Vagina (tissue), 2 donors: ENCODE data around the gene BCL7B. TPM values are rescaled to one million over a fixed set of nuclear protein-coding genes. Genes with fewer than 3 reads are reported as not detected.
A peak's percentile ranks its signal among the peaks of the same experiment; 100 is the strongest.

Source experiments
- DNase-seq, 2 donors: peaks; one replicate each; pipeline ENCODE4 v3.0.0-alpha.2; 2017; ENCODE audit errors: extremely low spot score in 2 of 2
- H3K27ac ChIP-seq: fragments of 200-600 bp; sonication (generic); one replicate; pipeline ENCODE4 v1.5.1; 2019
- H3K27me3 ChIP-seq: fragments of 200-600 bp; sonication (generic); one replicate; pipeline ENCODE4 v1.5.1; 2019
- H3K36me3 ChIP-seq, 2 donors: fragments of 200-600 bp; sonication (generic); one replicate each; pipeline ENCODE4 v1.5.1; 2017 to 2019
- H3K4me1 ChIP-seq: fragments of 200-600 bp; sonication (generic); one replicate; pipeline ENCODE4 v1.5.1; 2019
- H3K4me3 ChIP-seq, 2 donors: fragments of 200-600 bp; sonication (generic); 1 replicate in 1 of 2; 2 replicates in 1 of 2; pipeline ENCODE4 v1.5.1; 2016 to 2019
- H3K9me3 ChIP-seq: fragments of 200-600 bp; sonication (generic); one replicate; pipeline ENCODE4 v1.5.1; 2019
- POLR2A ChIP-seq, 2 donors: fragments of 450-650 bp; IDR thresholded peaks; one replicate each; pipeline ENCODE4 v1.6.1; 2017; ENCODE audit warnings: antibody characterized with exemption in 2 of 2, mild to moderate bottlenecking in 2 of 2, moderate library complexity in 2 of 2
- POLR2AphosphoS5 ChIP-seq, 2 donors: sonication (generic); formaldehyde crosslinking; IDR thresholded peaks; one replicate each; pipeline ENCODE4 v1.9.0; 2017; ENCODE audit warnings: antibody characterized with exemption in 2 of 2, mild to moderate bottlenecking in 2 of 2, low read depth in 1 of 2; ENCODE audit not compliant: insufficient read depth in 1 of 2
- intact Hi-C: fragments of 100-400 bp; cut with DNase I; formaldehyde crosslinking; loops from one replicate; pipeline ENCODE4 v1.15.1; 2023
- total RNA-seq: library from RNA; depleted of rRNA; stranded (reverse); fragments of >200 nt; gene quantifications from one replicate; pipeline ENCODE4 v1.2.3, GENCODE V29; 2016
- TF ChIP-seq, protein P1 (sequence below), 3 experiments: fragments of 450-650 bp in 2 of 3; fragments of 200-600 bp in 1 of 3; sonication (generic) in 1 of 3; IDR thresholded peaks; one replicate each; pipeline ENCODE4 v1.5.1; 2017 to 2019; ENCODE audit warnings: antibody characterized with exemption in 3 of 3, mild to moderate bottlenecking in 2 of 3, moderate library complexity in 2 of 3

Gene BCL7B
- total RNA-seq, 1 donor from 2014 or later, result 57.0 TPM

DNA sequence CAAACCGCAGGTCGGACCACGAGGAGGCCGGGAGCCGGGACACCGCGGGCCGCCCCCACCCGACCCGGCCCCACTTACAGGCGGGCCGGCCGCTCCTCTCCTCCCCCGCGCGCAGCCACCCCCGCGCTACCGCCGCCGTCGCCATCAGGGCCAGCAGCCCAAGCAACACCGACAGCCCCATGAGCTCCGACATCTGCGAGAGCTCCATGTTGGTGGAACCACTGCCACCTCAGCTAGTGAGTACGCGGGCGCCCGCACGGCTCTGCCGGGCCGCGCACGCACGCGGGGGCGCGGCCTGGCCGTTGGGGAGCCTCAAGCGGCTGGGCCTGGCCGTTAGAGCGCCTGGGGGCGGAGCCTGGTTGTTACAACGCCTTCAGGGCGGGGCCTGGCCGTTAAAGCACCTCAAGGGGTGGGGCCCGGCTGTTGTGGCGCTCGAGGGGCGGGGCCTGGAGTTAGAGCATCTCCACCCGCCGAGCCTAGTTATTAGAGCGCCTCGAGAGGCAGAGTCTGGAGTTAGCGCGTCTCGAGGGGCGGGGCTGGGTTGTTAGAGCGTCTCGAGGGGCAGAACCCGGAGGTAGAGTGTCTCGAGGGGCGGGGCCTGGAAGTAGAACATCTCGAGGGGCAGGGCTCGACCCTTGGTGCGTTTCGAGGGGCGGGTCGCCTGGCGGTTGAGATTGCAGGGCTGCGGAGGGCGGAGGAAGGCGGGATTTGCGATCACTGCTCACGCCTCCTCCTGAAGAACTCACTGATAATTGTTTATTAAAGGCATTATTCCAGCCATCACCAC is 21.0 kb upstream of the BCL7B start, which contains the start of gene TBL2:
TBL2 (minus strand) TSS at position 238 of the 787 bp plus-strand sequence; CDS start at position 208, 30 bp downstream.
- H3K36me3 ChIP-seq, result peaks cover 4 to 16% of the 10 kb centered on the region in 2 donors
- TF ChIP-seq, protein P1, sequence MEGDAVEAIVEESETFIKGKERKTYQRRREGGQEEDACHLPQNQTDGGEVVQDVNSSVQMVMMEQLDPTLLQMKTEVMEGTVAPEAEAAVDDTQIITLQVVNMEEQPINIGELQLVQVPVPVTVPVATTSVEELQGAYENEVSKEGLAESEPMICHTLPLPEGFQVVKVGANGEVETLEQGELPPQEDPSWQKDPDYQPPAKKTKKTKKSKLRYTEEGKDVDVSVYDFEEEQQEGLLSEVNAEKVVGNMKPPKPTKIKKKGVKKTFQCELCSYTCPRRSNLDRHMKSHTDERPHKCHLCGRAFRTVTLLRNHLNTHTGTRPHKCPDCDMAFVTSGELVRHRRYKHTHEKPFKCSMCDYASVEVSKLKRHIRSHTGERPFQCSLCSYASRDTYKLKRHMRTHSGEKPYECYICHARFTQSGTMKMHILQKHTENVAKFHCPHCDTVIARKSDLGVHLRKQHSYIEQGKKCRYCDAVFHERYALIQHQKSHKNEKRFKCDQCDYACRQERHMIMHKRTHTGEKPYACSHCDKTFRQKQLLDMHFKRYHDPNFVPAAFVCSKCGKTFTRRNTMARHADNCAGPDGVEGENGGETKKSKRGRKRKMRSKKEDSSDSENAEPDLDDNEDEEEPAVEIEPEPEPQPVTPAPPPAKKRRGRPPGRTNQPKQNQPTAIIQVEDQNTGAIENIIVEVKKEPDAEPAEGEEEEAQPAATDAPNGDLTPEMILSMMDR (IDR thresholded peaks at IDR 0.05), result no peak
- TF ChIP-seq POLR2A (IDR thresholded peaks at IDR 0.05), result peak; percentile 62 to 89
- TF ChIP-seq POLR2AphosphoS5 (IDR thresholded peaks at IDR 0.05; ENCODE audit: insufficient read depth in 1 of 2, low read depth in 1 of 2), result peak; percentile 32 to 81
- no peaks in the 10 kb centered on the region for H3K9me3 ChIP-seq
- peak within 1 kb of the TSS; percentile 54 to 93 for H3K4me3 ChIP-seq
- peak in 1 of 2 donors; percentile 98 for DNase-seq
- intact Hi-C loops, result loop anchor here (5.0 kb wide), 1 partner anchor 56 kb away; the partner anchor contains the start of gene BAZ1B
- peak within 1 kb of the TSS; percentile 94 for H3K27ac ChIP-seq
- no peaks in the 10 kb centered on the region for H3K27me3 ChIP-seq
- H3K4me1 ChIP-seq, result peaks cover 32% of the 10 kb centered on the region

- H3K27ac ChIP-seq, result peak overlapping the region; percentile 94
- TF ChIP-seq POLR2A (IDR thresholded peaks at IDR 0.05) (no peak), POLR2AphosphoS5 (IDR thresholded peaks at IDR 0.05; ENCODE audit: insufficient read depth in 1 of 2, low read depth in 1 of 2) (no peak)
- TF ChIP-seq, protein P1 (IDR thresholded peaks at IDR 0.05), result no peak
- intact Hi-C loops, result loop anchor here (5.0 kb wide), 1 partner anchor 55 kb away; the partner anchor contains the start of gene BAZ1B
- no peaks in the 10 kb centered on the region for H3K27me3 ChIP-seq
- H3K4me3 ChIP-seq, result peak overlapping the region; percentile 54 to 93
- H3K4me1 ChIP-seq, result peaks cover 32% of the 10 kb centered on the region
- no peaks in the 10 kb centered on the region for H3K9me3 ChIP-seq
- H3K36me3 ChIP-seq, result peaks cover 4 to 23% of the 10 kb centered on the region in 2 donors
- no peak for DNase-seq
These were observed 20.3 kb upstream of the BCL7B start for GRCh38 chr7:73577627-73578341.

DNA sequence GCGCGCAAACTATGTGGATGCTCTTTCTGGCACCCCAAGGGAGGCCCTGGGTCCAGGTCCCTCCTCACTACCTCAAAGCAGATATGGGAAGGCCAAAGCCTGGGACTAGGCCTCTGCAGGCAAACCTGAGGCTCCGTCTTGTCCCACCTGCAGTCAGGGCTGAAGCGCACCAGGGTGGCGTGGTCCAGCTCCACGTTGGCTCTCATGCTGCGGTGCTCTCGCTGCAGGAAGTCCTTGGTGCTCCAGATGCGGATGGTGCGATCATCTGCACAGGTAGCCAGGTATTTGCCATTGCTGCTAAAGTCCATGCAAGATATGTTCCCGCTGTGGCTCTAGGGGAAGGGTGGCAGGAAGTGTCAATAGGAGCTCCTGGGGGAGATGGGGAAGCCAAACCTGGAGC is 16.3 kb upstream of the BCL7B start:
- TF ChIP-seq POLR2A (IDR thresholded peaks at IDR 0.05) (no peak), POLR2AphosphoS5 (IDR thresholded peaks at IDR 0.05; ENCODE audit: insufficient read depth in 1 of 2, low read depth in 1 of 2) (no peak)
- H3K4me3 ChIP-seq, result no peak overlapping the region
- intact Hi-C loops, result no loop called here
- H3K4me1 ChIP-seq, result peaks cover 26% of the 10 kb centered on the region
- no peak overlapping the region for H3K27ac ChIP-seq
- H3K27me3 ChIP-seq, result no peaks in the 10 kb centered on the region
- peaks cover 4 to 54% of the 10 kb centered on the region in 2 donors for H3K36me3 ChIP-seq
- no peaks in the 10 kb centered on the region for H3K9me3 ChIP-seq
- DNase-seq, result no peak

DNA sequence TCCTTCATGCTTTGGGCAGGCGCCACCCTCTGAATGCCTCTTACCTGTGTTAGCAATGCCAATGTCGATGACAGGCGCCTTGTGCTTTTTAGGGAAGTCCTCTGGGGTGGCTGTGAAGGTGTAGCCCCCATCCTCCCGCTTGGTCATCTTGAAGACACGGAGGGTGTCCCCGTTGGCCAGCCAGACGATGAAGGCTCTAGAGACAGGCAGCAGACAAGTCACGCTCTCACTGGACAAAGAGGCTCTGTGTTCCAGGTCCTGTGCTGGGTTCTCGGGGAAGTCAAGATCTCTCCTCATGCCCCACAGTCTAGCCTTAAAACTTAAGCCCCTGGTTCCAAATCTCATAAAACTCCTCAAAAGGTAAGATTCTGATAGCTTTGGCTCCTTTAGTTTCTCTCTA is 15.8 kb upstream of the BCL7B start:
- Histone ChIP-seq H3K27me3 (no peaks in the 10 kb centered on the region), H3K27ac (no peak overlapping the region), H3K9me3 (no peaks in the 10 kb centered on the region), H3K36me3 (peaks cover 4 to 54% of the 10 kb centered on the region in 2 donors), H3K4me3 (no peak overlapping the region), H3K4me1 (peaks cover 26% of the 10 kb centered on the region)
- intact Hi-C loops, result no loop called here
- DNase-seq, result no peak
- TF ChIP-seq, protein P1 (IDR thresholded peaks at IDR 0.05), result no peak
- TF ChIP-seq POLR2AphosphoS5 (IDR thresholded peaks at IDR 0.05; ENCODE audit: insufficient read depth in 1 of 2, low read depth in 1 of 2) (no peak), POLR2A (IDR thresholded peaks at IDR 0.05) (no peak)

GRCh38 chr7:73572767-73573186 is 15.3 kb upstream of the BCL7B start:
- Histone ChIP-seq H3K27ac (no peak overlapping the region), H3K4me3 (no peak overlapping the region), H3K27me3 (no peaks in the 10 kb centered on the region), H3K36me3 (peaks cover 4 to 54% of the 10 kb centered on the region in 2 donors), H3K4me1 (peaks cover 23% of the 10 kb centered on the region), H3K9me3 (no peaks in the 10 kb centered on the region)
- TF ChIP-seq POLR2AphosphoS5 (IDR thresholded peaks at IDR 0.05; ENCODE audit: insufficient read depth in 1 of 2, low read depth in 1 of 2) (no peak), POLR2A (IDR thresholded peaks at IDR 0.05) (no peak)
- TF ChIP-seq, protein P1 (IDR thresholded peaks at IDR 0.05), result no peak
- no peak for DNase-seq
- intact Hi-C loops, result no loop called here
